Smooth muscle cell (in vitro differentiated cells): ENCODE data around the gene GPR146. TPM values are rescaled to one million over a fixed set of nuclear protein-coding genes. Genes with fewer than 3 reads are reported as not detected.
A peak's percentile ranks its signal among the peaks of the same experiment; 100 is the strongest.

Source experiments
- DNase-seq: peaks from one replicate; lab custom pipeline; 2025; ENCODE audit not compliant: unreplicated experiment; lab: John Stamatoyannopoulos, UW
- H2AFZ ChIP-seq: fragments of 200-600 bp; sonication (generic); 2 replicates; pipeline ENCODE4 v1.6.0; 2016; ENCODE audit warnings: antibody characterized with exemption, low read depth, mild to moderate bottlenecking
- H3F3A ChIP-seq: fragments of 200-600 bp; sonication (generic); 2 replicates; pipeline ENCODE4 v1.6.0; 2017; ENCODE audit warnings: antibody characterized with exemption, low read depth
- H3K27ac ChIP-seq: fragments of 200-600 bp; sonication (generic); 2 replicates; pipeline ENCODE4 v1.5.1; 2016; ENCODE audit warnings: low read depth, mild to moderate bottlenecking
- H3K27me3 ChIP-seq: fragments of 200-600 bp; sonication (generic); 2 replicates; pipeline ENCODE4 v1.6.1; 2016; ENCODE audit warnings: low read depth, mild to moderate bottlenecking
- H3K36me3 ChIP-seq: fragments of 200-600 bp; sonication (generic); 2 replicates; pipeline ENCODE4 v1.5.1; 2016; ENCODE audit warnings: low read depth
- H3K4me1 ChIP-seq: fragments of 200-600 bp; sonication (generic); 2 replicates; pipeline ENCODE4 v1.5.1; 2016; ENCODE audit warnings: low read depth
- H3K4me2 ChIP-seq: fragments of 200-600 bp; sonication (generic); 2 replicates; pipeline ENCODE4 v1.6.0; 2016; ENCODE audit warnings: mild to moderate bottlenecking
- H3K4me3 ChIP-seq: fragments of 200-600 bp; sonication (generic); 2 replicates; pipeline ENCODE4 v1.5.1; 2016; ENCODE audit warnings: mild to moderate bottlenecking
- H3K79me2 ChIP-seq: fragments of 200-600 bp; sonication (generic); 2 replicates; pipeline ENCODE4 v1.6.0; 2016; ENCODE audit warnings: low read depth, mild to moderate bottlenecking
- H3K9ac ChIP-seq: fragments of 200-600 bp; sonication (generic); 2 replicates; pipeline ENCODE4 v1.6.0; 2016; ENCODE audit warnings: low read depth
- H3K9me3 ChIP-seq: fragments of 200-600 bp; sonication (generic); replicated peaks from 2 replicates; pipeline ENCODE4 v1.5.1; 2016; ENCODE audit warnings: low read depth
- H4K20me1 ChIP-seq: fragments of 200-600 bp; sonication (generic); 2 replicates; pipeline ENCODE4 v1.6.0; 2016; ENCODE audit warnings: low read depth
- WGBS: methylation state at CpG from one replicate; pipeline ENCODE4 v1.1.7; 2016; ENCODE audit warnings: low lambda C conversion rate; 5-methylcytosine and 5-hydroxymethylcytosine counted together
- polyA plus RNA-seq: library from polyadenylated mRNA; unstranded; fragments of >200 nt; fragmentation: Nextera tagmentation; extraction: Ambion mirVana; gene quantifications from 2 replicates; pipeline ENCODE4 v1.2.1, GENCODE V29; 2016
- total RNA-seq: library from RNA; depleted of rRNA; stranded (reverse); fragments of >200 nt; gene quantifications from 2 replicates; pipeline ENCODE4 v1.2.3, GENCODE V29; 2014
- TF ChIP-seq, protein P1 (sequence below): fragments of 200-600 bp; sonication (generic); IDR thresholded peaks from 2 replicates; pipeline ENCODE4 v1.5.1; 2017; ENCODE audit warnings: borderline replicate concordance, mild to moderate bottlenecking, antibody characterized with exemption; ENCODE audit not compliant: insufficient read depth, poor library complexity, severe bottlenecking

Gene GPR146
- total and polyA plus RNA-seq, 2 experiments from 2014 or later: 1.8 to 2.2 TPM

DNA sequence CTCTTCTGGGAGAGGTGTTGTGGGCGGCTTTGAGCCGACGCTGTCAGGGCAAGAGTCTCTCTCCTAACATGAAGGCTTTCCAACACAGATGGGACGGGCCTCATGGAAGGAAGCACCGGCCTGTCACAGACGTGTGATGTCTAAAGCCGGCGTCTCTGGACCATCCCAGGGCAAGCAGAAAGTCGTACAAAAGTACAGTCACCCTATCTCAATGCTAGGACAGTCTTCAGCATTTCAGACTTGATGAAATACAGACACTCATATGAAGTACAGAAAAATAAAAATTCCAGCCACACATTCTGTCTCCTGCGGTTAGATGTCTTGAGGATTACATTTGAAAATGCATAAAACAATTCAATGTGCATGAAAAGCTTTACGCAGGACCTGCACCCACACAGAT lies 30.8 kb upstream of the GPR146 start:
- peaks cover 78% of the 10 kb centered on the region for H4K20me1 ChIP-seq
- no peak overlapping the region for H3K4me2 ChIP-seq
- TF ChIP-seq, protein P1, sequence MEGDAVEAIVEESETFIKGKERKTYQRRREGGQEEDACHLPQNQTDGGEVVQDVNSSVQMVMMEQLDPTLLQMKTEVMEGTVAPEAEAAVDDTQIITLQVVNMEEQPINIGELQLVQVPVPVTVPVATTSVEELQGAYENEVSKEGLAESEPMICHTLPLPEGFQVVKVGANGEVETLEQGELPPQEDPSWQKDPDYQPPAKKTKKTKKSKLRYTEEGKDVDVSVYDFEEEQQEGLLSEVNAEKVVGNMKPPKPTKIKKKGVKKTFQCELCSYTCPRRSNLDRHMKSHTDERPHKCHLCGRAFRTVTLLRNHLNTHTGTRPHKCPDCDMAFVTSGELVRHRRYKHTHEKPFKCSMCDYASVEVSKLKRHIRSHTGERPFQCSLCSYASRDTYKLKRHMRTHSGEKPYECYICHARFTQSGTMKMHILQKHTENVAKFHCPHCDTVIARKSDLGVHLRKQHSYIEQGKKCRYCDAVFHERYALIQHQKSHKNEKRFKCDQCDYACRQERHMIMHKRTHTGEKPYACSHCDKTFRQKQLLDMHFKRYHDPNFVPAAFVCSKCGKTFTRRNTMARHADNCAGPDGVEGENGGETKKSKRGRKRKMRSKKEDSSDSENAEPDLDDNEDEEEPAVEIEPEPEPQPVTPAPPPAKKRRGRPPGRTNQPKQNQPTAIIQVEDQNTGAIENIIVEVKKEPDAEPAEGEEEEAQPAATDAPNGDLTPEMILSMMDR: no peak
- H3K9me3 ChIP-seq: no peaks in the 10 kb centered on the region
- no peak overlapping the region for H2AFZ ChIP-seq
- no peak overlapping the region for H3K4me3 ChIP-seq
- H3K4me1 ChIP-seq: no peaks in the 10 kb centered on the region
- no peaks in the 10 kb centered on the region for H3K27me3 ChIP-seq
- no peak for DNase-seq
- H3K27ac ChIP-seq: peak overlapping the region; percentile 13
- H3K36me3 ChIP-seq: no peaks in the 10 kb centered on the region
- no peaks in the 10 kb centered on the region for H3F3A ChIP-seq
- H3K79me2 ChIP-seq: no peaks in the 10 kb centered on the region
- 49% methylated on average over 11 of the region's 11 CpGs for WGBS
- H3K9ac ChIP-seq: no peak overlapping the region

DNA sequence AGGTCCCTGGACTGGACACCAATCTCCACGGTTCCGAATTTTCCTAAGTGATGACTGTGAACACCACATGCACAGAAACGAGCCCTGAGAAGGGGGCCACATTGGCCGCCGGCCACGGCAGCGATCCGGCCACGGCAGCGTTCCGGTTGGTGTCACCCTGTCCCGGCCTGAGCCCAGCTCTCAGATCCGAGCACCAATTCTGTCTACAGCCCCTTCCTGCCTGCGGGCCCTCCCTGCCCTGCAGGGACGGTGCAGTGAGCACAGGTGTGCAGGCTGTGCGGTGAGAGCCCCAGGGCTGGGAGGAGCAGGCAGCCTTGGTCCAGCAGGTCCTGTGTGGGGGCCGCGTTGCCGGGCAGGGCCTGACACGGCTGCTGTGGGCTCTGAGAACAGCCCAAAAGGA lies 29.7 kb upstream of the GPR146 start:
- Histone ChIP-seq H3F3A (no peaks in the 10 kb centered on the region), H3K4me1 (no peaks in the 10 kb centered on the region), H4K20me1 (peaks cover 78% of the 10 kb centered on the region), H3K79me2 (no peaks in the 10 kb centered on the region), H3K36me3 (no peaks in the 10 kb centered on the region), H3K27ac (no peak overlapping the region), H3K9ac (no peak overlapping the region), H3K27me3 (no peaks in the 10 kb centered on the region), H3K4me3 (no peak overlapping the region), H3K9me3 (no peaks in the 10 kb centered on the region), H3K4me2 (no peak overlapping the region), H2AFZ (no peak overlapping the region)
- WGBS: 95% methylated on average over 20 of the region's 20 CpGs
- TF ChIP-seq, protein P1: no peak
- DNase-seq: no peak

DNA sequence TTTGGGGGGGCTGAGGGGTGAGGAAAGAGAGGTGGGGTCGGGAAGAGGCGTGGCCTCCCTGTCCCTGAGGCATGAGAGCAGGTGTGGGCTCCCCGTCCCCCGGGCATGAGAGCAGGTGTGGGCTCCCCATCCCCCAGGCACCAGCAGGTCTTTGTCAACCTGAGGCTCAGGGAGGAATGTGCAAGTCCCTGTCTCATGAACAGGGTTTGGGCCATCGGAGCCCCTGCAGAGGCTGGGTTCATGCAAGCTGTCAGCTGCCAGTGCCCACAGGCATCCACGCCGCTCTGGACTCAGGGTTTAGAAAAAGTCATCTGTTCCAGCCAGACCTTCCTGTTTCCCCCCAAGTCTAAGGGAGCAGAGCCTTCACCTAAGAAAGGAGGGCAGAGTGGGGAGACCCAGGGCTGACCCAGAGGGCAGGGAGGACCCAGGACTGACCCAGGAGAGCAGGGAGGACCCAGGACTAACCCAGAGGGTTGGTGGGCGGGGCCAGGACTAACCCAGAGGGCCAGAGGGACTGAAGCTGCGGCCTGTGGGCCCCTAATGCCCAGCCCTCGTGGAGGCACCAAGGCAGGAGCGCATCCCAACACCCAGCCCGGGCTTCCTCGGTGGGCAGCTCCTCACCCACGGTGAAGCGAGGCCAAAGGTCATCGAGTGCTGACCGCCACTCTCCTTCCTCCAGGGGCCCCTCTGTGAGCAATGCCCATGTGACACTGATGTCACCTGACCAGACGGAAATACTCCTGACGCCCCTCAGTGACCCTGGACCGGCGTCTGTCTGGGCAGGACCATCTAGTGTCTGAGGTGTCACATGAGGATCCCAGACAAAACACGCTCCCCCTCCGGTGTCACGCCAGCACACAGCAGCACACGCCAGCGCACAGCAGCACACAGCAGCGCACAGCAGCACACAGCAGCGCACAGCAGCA lies 28.9 kb upstream of the GPR146 start:
- no peak overlapping the region for H3K4me2 ChIP-seq
- H3K79me2 ChIP-seq: no peaks in the 10 kb centered on the region
- 84% methylated on average over 24 of the region's 28 CpGs for WGBS
- DNase-seq: no peak
- no peaks in the 10 kb centered on the region for H3K4me1 ChIP-seq
- no peak overlapping the region for H3K27ac ChIP-seq
- H3K4me3 ChIP-seq: no peak overlapping the region
- no peak overlapping the region for H2AFZ ChIP-seq
- no peaks in the 10 kb centered on the region for H3K9me3 ChIP-seq
- H4K20me1 ChIP-seq: peaks cover 78% of the 10 kb centered on the region
- H3K36me3 ChIP-seq: no peaks in the 10 kb centered on the region
- TF ChIP-seq, protein P1: no peak
- no peaks in the 10 kb centered on the region for H3K27me3 ChIP-seq
- H3K9ac ChIP-seq: no peak overlapping the region
- H3F3A ChIP-seq: no peaks in the 10 kb centered on the region
